Lower leg skin (tissue), 3 donors: Measurements from ENCODE around the gene PANK4.
"Not testable (repeated sequence)": the region's sequence is repeated elsewhere in the genome, so short reads cannot be mapped to it uniquely, and the experiment has no call there.

Experiments
- CTCF ChIP-seq, 3 donors: fragments of 450-650 bp; IDR thresholded peaks; one replicate each; pipeline ENCODE4 v1.5.1; 2016; ENCODE audit warnings: antibody characterized with exemption in 3 of 3, mild to moderate bottlenecking in 3 of 3, moderate library complexity in 2 of 3
- POLR2A ChIP-seq, 2 donors: fragments of 450-650 bp; IDR thresholded peaks; one replicate each; pipeline ENCODE4 v1.6.1; 2016 to 2017; ENCODE audit warnings: antibody characterized with exemption in 2 of 2, mild to moderate bottlenecking in 1 of 2, moderate library complexity in 1 of 2

DNA sequence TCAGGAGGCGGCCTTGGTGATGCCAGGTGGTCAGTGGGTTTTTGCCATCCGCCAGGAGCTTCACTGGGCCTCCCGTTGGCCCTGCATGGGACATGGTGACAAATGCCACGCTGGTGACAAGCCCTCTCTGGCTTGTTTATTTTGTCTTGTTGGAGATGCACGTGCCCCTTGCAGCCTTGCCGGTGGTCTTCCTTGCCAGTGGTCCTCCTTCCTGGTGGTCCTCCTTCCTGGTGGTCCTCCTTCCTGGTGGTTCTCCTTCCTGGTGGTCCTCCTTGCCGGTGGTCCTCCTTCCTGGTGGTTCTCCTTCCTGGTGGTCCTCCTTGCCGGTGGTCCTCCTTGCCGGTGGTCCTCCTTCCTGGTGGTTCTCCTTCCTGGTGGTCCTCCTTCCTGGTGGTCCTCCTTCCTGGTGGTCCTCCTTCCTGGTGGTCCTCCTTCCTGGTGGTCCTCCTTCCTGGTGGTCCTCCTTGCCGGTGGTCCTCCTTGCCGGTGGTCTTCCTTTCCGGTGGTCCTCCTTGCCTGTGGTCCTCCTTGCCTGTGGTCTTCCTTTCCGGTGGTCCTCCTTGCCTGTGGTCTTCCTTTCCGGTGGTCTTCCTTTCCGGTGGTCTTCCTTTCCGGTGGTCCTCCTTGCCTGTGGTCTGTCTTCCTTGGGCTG lies 67.2 kb downstream of the PANK4 start:
- TF ChIP-seq CTCF, POLR2A (IDR thresholded peaks at IDR 0.05): not testable (repeated sequence)
